Left lung (tissue), 10 donors: ENCODE data around the gene MTA2. TPM values are rescaled to one million over a fixed set of nuclear protein-coding genes. Genes with fewer than 3 reads are reported as not detected.

Source experiments
- ATAC-seq: fragments of 200-7000 bp; cut with Tn5 transposase; one replicate; pipeline ENCODE4 v1.9.1; 2020; ENCODE audit warnings: moderate library complexity
- DNase-seq, 4 donors: peaks; one replicate each; pipeline ENCODE4 v3.0.0-alpha.2; 2013 to 2020
- H3K27ac ChIP-seq, 2 donors: fragments of 200-600 bp; sonication (generic) in 1 of 2; one replicate each; pipeline versions ENCODE4 v1.5.0 to v1.8.0; 2020 to 2021
- H3K27me3 ChIP-seq, 2 donors: fragments of 200-600 bp; sonication (generic) in 1 of 2; one replicate each; pipeline versions ENCODE4 v1.5.0 to v1.8.0; 2020 to 2021
- H3K36me3 ChIP-seq, 2 donors: fragments of 200-600 bp; sonication (generic) in 1 of 2; one replicate each; pipeline versions ENCODE4 v1.5.0 to v1.8.0; 2020 to 2021
- H3K4me1 ChIP-seq, 2 donors: fragments of 200-600 bp; one replicate each; pipeline ENCODE4 v1.8.0; 2021
- H3K4me3 ChIP-seq, 2 donors: fragments of 200-600 bp; sonication (generic) in 1 of 2; one replicate each; pipeline versions ENCODE4 v1.5.0 to v1.8.0; 2020 to 2021; ENCODE audit warnings: mild to moderate bottlenecking in 1 of 2
- H3K9me3 ChIP-seq, 2 donors: fragments of 200-600 bp; sonication (generic) in 1 of 2; one replicate each; pipeline versions ENCODE4 v1.5.0 to v1.8.0; 2020 to 2021
- CTCF ChIP-seq, 2 donors: fragments of 200-600 bp; sonication (generic) in 1 of 2; IDR thresholded peaks; one replicate each; pipeline versions ENCODE4 v1.5.0 to v1.8.0; 2021; ENCODE audit warnings: antibody characterized with exemption in 2 of 2
- intact Hi-C, 2 donors: fragments of 100-400 bp; cut with DNase I; formaldehyde crosslinking; loops; one replicate each; pipeline versions ENCODE4 v1.11.2 to v1.14.2; 2022
- polyA plus RNA-seq, 6 donors: library from polyadenylated mRNA; unstranded; fragments of 120-200 nt; gene quantifications; one replicate each; pipeline ENCODE4 v1.2.1, GENCODE V29; 2013; ENCODE audit not compliant: insufficient read length in 6 of 6
- total RNA-seq, 2 donors: library from RNA; stranded (reverse); fragmentation: NEBNext Ultra II Directional; extraction: Animal tissue kit (Norgen Biotek cat#: 25700); gene quantifications; one replicate each; pipeline ENCODE4 v1.2.1, GENCODE V29; 2021
- donor health status: DM: no; HTN: yes; CAD: no.
- donor health status: DM: no; HTN: no; CAD: no.

MTA2 gene
- total and polyA plus RNA-seq, 8 donors, result 67.1 to 110 (median 94.4) TPM

DNA sequence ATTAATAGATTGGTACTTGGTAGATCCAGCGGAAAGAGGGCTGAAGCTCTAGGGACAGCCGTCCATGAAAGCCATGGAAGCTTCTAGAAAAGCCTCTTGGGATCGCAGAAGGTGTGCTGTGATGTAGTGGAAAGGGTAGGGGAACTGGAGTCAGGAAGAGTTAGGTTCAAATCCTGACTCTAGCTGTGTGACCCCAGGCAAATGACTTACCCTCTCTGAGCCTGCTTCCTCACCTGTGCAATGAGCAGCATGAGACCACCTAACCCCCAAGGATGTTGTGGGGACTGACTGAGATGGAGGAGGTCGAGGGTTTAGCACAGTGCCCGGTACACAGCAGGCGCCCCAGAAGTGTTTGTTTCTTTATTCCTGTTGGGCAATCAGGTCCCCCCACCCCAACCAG, 8.7 kb upstream of the MTA2 start:
- Histone ChIP-seq H3K27ac (no peak overlapping the region), H3K9me3 (no peaks in the 10 kb centered on the region), H3K36me3 (peaks cover 0 to 61% of the 10 kb centered on the region in 2 donors), H3K4me1 (peaks cover 11 to 60% of the 10 kb centered on the region in 2 donors), H3K27me3 (no peaks in the 10 kb centered on the region), H3K4me3 (no peak overlapping the region)
- no peak for TF ChIP-seq CTCF (IDR thresholded peaks at IDR 0.05)
- DNase-seq (no peak), ATAC-seq (no peak)
- intact Hi-C loops, result no loop called here

- Histone ChIP-seq H3K27ac (no peak overlapping the region), H3K9me3 (no peaks in the 10 kb centered on the region), H3K27me3 (no peaks in the 10 kb centered on the region), H3K4me3 (no peak overlapping the region), H3K4me1 (peaks cover 11 to 51% of the 10 kb centered on the region in 2 donors), H3K36me3 (peaks cover 0 to 68% of the 10 kb centered on the region in 2 donors)
- DNase-seq, result peak in 1 of 4 donors; percentile 55
- TF ChIP-seq CTCF (IDR thresholded peaks at IDR 0.05), result no peak
- ATAC-seq, result no peak
- intact Hi-C loops, result no loop called here
Measured at GRCh38 chr11:62608776-62609175, 7.1 kb upstream of the MTA2 start.

DNA sequence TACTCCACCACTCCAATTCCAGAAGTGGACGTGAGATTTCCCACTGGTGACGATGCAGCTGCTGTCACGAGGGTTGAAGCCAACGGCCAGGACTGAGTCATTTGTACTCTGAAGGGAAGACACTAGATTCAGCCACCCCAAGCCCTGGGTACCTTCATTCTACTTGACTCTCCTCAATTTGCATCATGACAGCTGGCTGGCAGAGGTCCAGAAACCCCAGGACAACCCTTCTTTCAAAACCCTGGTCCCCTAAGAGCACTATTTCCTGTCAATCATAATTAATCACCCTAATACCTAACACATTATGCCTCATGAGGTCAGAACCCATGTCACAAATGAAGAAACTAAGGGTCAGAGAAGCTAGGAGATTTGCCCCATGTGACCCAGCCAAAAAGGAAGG, 6.0 kb upstream of the MTA2 start:
- Histone ChIP-seq H3K9me3 (no peaks in the 10 kb centered on the region), H3K36me3 (peaks cover 0 to 68% of the 10 kb centered on the region in 2 donors), H3K27me3 (no peaks in the 10 kb centered on the region), H3K4me1 (peaks cover 16 to 48% of the 10 kb centered on the region in 2 donors), H3K4me3 (no peak overlapping the region), H3K27ac (peak overlapping the region in 1 of 2 donors; percentile 13)
- DNase-seq (peak in 1 of 4 donors; percentile 10), ATAC-seq (no peak)
- intact Hi-C loops, result no loop called here
- no peak for TF ChIP-seq CTCF (IDR thresholded peaks at IDR 0.05)

GRCh38 chr11:62605902-62606301, 4.2 kb upstream of the MTA2 start:
- peaks cover 0 to 71% of the 10 kb centered on the region in 2 donors for H3K36me3 ChIP-seq
- no peak for TF ChIP-seq CTCF (IDR thresholded peaks at IDR 0.05)
- H3K4me1 ChIP-seq, result peaks cover 11 to 46% of the 10 kb centered on the region in 2 donors
- H3K4me3 ChIP-seq, result no peak overlapping the region
- intact Hi-C loops, result no loop called here
- no peaks in the 10 kb centered on the region for H3K27me3 ChIP-seq
- peak in 1 of 4 donors; percentile 47 for DNase-seq
- no peak overlapping the region for H3K27ac ChIP-seq
- no peaks in the 10 kb centered on the region for H3K9me3 ChIP-seq
- ATAC-seq, result no peak

DNA sequence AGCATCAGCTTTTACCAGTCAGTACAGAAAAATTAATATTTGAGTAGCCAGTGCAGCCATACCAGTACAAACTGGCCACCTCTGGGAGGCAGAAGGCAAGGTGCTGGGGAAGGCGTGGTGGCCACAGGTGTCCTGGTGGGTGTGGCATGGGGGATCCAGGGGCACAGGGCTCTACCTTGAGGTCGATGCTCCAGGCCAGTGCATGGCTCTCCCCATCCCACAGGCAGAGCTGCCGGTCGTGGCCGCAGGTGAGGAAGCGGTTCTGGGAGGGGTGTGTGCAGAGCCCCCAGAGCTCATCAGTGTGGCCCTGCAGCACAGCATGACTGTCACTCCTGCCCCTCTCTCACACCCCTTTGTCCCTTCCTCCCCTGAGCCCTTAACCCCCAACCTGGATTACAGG, 3.8 kb upstream of the MTA2 start:
- Histone ChIP-seq H3K36me3 (peaks cover 0 to 67% of the 10 kb centered on the region in 2 donors), H3K4me3 (no peak overlapping the region), H3K27ac (no peak overlapping the region), H3K27me3 (no peaks in the 10 kb centered on the region), H3K4me1 (peaks cover 8 to 44% of the 10 kb centered on the region in 2 donors), H3K9me3 (no peaks in the 10 kb centered on the region)
- ATAC-seq (no peak), DNase-seq (peak in 1 of 4 donors; percentile 47)
- no peak for TF ChIP-seq CTCF (IDR thresholded peaks at IDR 0.05)
- intact Hi-C loops, result no loop called here
